HepG2 (cell line): Measurements from ENCODE around the gene CTU2. TPM values are rescaled to one million over a fixed set of nuclear protein-coding genes. Genes with fewer than 3 reads are reported as not detected.

Source experiments
- HMG20B ChIP-seq: conservative IDR thresholded peaks from 2 replicates; pipeline ENCODE4 v1.6.1; 2016; ENCODE audit warnings: missing genetic modification reagents, missing compliant biosample characterization
- KLF9 ChIP-seq: IDR thresholded peaks from 2 replicates; pipeline ENCODE4 v1.6.1; 2016; ENCODE audit warnings: low read depth
- MEF2D ChIP-seq: sonication (generic); formaldehyde crosslinking; IDR thresholded peaks from 2 replicates; pipeline ENCODE4 v1.5.1; 2020; ENCODE audit warnings: mild to moderate bottlenecking, missing genetic modification reagents
- REPIN1 ChIP-seq: sonication (generic); formaldehyde crosslinking; IDR thresholded peaks from 2 replicates; pipeline ENCODE4 v1.8.0; 2022; ENCODE audit warnings: missing genetic modification reagents, low read depth, mild to moderate bottlenecking, borderline replicate concordance
- STAT5B ChIP-seq: sonication (generic); formaldehyde crosslinking; IDR thresholded peaks from 2 replicates; pipeline ENCODE4 v1.4.0; 2020; ENCODE audit warnings: missing genetic modification reagents
- TBP ChIP-seq: sonication (generic); formaldehyde crosslinking; IDR thresholded peaks from 2 replicates; pipeline ENCODE4 v1.5.0; 2020; ENCODE audit warnings: missing genetic modification reagents
- TIGD3 ChIP-seq: sonication (generic); formaldehyde crosslinking; IDR thresholded peaks from 2 replicates; pipeline ENCODE4 v1.5.1; 2020; ENCODE audit warnings: mild to moderate bottlenecking, missing genetic modification reagents, borderline replicate concordance
- ZBTB2 ChIP-seq: sonication (generic); formaldehyde crosslinking; IDR thresholded peaks from 2 replicates; pipeline ENCODE4 v1.8.0; 2022; ENCODE audit warnings: low read depth, missing genetic modification reagents
- ZFYVE20 ChIP-seq: sonication (generic); formaldehyde crosslinking; IDR thresholded peaks from 2 replicates; pipeline ENCODE4 v1.8.0; 2023; ENCODE audit warnings: low read depth, mild to moderate bottlenecking, moderate library complexity, missing genetic modification reagents, borderline replicate concordance
- ZNF318 ChIP-seq: sonication (generic); formaldehyde crosslinking; IDR thresholded peaks from 2 replicates; pipeline ENCODE4 v1.4.0; 2020; ENCODE audit warnings: mild to moderate bottlenecking, missing genetic modification reagents
- ZNF326 ChIP-seq: sonication (generic); formaldehyde crosslinking; IDR thresholded peaks from 2 replicates; pipeline ENCODE4 v1.4.0; 2020; ENCODE audit warnings: missing genetic modification reagents, borderline replicate concordance
- ZNF639 ChIP-seq: conservative IDR thresholded peaks from 2 replicates; pipeline ENCODE4 v1.6.1; 2018; ENCODE audit warnings: missing genetic modification reagents
- ZNF747 ChIP-seq: sonication (generic); formaldehyde crosslinking; IDR thresholded peaks from 2 replicates; pipeline ENCODE4 v1.8.1; 2023; ENCODE audit warnings: missing genetic modification reagents, mild to moderate bottlenecking, borderline replicate concordance
- ZNF883 ChIP-seq: sonication (generic); formaldehyde crosslinking; IDR thresholded peaks from 2 replicates; pipeline ENCODE4 v1.5.1; 2020; ENCODE audit warnings: mild to moderate bottlenecking, missing genetic modification reagents; ENCODE audit errors: not compliant biosample characterization
- ZSCAN25 ChIP-seq: sonication (generic); formaldehyde crosslinking; IDR thresholded peaks from 2 replicates; pipeline ENCODE4 v1.8.0; 2022; ENCODE audit warnings: mild to moderate bottlenecking, missing genetic modification reagents
- ZSCAN9 ChIP-seq: IDR thresholded peaks from 2 replicates; pipeline ENCODE4 v1.6.1; 2016; ENCODE audit warnings: borderline replicate concordance
- polyA plus RNA-seq, 8 experiments: library from polyadenylated mRNA; depleted of rRNA in 3 of 8; stranded (reverse) in 7 of 8; unstranded in 1 of 8; fragments of >200 nt; fragmentation: Illumina TruSeq in 4 of 8; extraction: Trizol in 4 of 8; gene quantifications; 2 replicates each; pipeline versions ENCODE4 v1.2.1 to v1.2.3, GENCODE V29; 2011 to 2016; ENCODE audit warnings: low read depth in 4 of 8, missing spikeins in 1 of 8, mixed read lengths in 1 of 8; ENCODE audit not compliant: insufficient read depth in 1 of 8
- total RNA-seq, 5 experiments: library from RNA; depleted of rRNA; stranded (reverse); fragments of >200 nt; fragmentation: Illumina TruSeq; extraction: Trizol; gene quantifications; 2 replicates each; pipeline ENCODE4 v1.2.3, GENCODE V29; 2016; ENCODE audit warnings: low read depth in 1 of 5

CTU2 gene
- total and polyA plus RNA-seq, 2 of the 13 experiments (the other 11 are each of a cell fraction or from before 2014, with no cell fraction given), result 13.3 to 21.9 TPM

GRCh38 chr16:88737298-88738150 is 31.2 kb downstream of the CTU2 start (continued):
- 0 out of 2 replicates have a peak, but pooled peaks have one; percentile 62 for TF ChIP-seq STAT5B (CRISPR knock-in tag)
- no peak for TF ChIP-seq KLF9 (CRISPR knock-in tag)
- no peak for TF ChIP-seq ZNF747
- TF ChIP-seq MEF2D (CRISPR knock-in tag), result no peak
- TF ChIP-seq ZNF318, result no peak
- no peak for TF ChIP-seq ZFYVE20 (CRISPR knock-in tag)
- TF ChIP-seq ZSCAN9, result no peak
- TF ChIP-seq ZNF883 (CRISPR knock-in tag), result peak; percentile 86
- TF ChIP-seq ZBTB2 (CRISPR knock-in tag), result no peak
- TF ChIP-seq TBP (CRISPR knock-in tag), result no peak
- no peak for TF ChIP-seq HMG20B (CRISPR knock-in tag)
- TF ChIP-seq ZNF326 (CRISPR knock-in tag), result no peak
- peak; percentile 93 for TF ChIP-seq ZSCAN25 (CRISPR knock-in tag)
- no peak for TF ChIP-seq TIGD3 (CRISPR knock-in tag)
- peak; percentile 74 for TF ChIP-seq REPIN1 (CRISPR knock-in tag)
- TF ChIP-seq ZNF639, result 0 out of 2 replicates have a peak, but pooled peaks have one; percentile 44
